Natural killer cell (primary cell): ENCODE measurements around the gene NAA60. TPM values are rescaled to one million over a fixed set of nuclear protein-coding genes. Genes with fewer than 3 reads are reported as not detected.

Experiments used
- ATAC-seq, 3 donors: fragments of 150-1000 bp in 2 of 3; fragments of 200-7000 bp in 1 of 3; cut with Tn5 transposase; 1 replicate in 1 of 3; 2 replicates in 2 of 3; pipeline ENCODE4 v1.10.0; 2021; ENCODE audit warnings: mild to moderate bottlenecking in 2 of 3, moderate library complexity in 2 of 3
- DNase-seq, 2 donors: peaks; one replicate each; pipeline versions ENCODE4 v3.0.0 to v3.0.0-alpha.2; 2013 to 2021; ENCODE audit warnings: mixed read lengths in 1 of 2
- H3K27ac ChIP-seq: one replicate; pipeline ENCODE4 v1.5.1; 2013; ENCODE audit warnings: mild to moderate bottlenecking, low read length
- H3K27me3 ChIP-seq: one replicate; pipeline ENCODE4 v1.6.1; 2013; ENCODE audit warnings: low read length; ENCODE audit not compliant: control insufficient read depth, insufficient read depth
- H3K36me3 ChIP-seq: one replicate; pipeline ENCODE4 v1.6.1; 2013; ENCODE audit warnings: low read length; ENCODE audit not compliant: control insufficient read depth, insufficient read depth
- H3K4me1 ChIP-seq: one replicate; pipeline ENCODE4 v1.6.1; 2013; ENCODE audit warnings: low read length; ENCODE audit not compliant: control insufficient read depth, insufficient read depth
- H3K4me3 ChIP-seq: one replicate; pipeline ENCODE4 v1.5.1; 2013; ENCODE audit warnings: low read length
- H3K9me3 ChIP-seq: one replicate; pipeline ENCODE4 v1.6.1; 2013; ENCODE audit warnings: low read length; ENCODE audit not compliant: control insufficient read depth, insufficient read depth
- H3K27ac Mint-ChIP-seq, 2 donors: one replicate each; pipeline ENCODE4 v1.8.0; 2022; ENCODE audit warnings: mild to moderate bottlenecking in 2 of 2, mixed read lengths in 2 of 2, moderate library complexity in 1 of 2
- H3K27me3 Mint-ChIP-seq, 2 donors: one replicate each; pipeline ENCODE4 v1.8.0; 2022; ENCODE audit warnings: low read depth in 2 of 2, mixed read lengths in 2 of 2
- H3K36me3 Mint-ChIP-seq: one replicate; pipeline ENCODE4 v1.8.0; 2022; ENCODE audit warnings: mixed read lengths
- H3K4me1 Mint-ChIP-seq, 2 donors: one replicate each; pipeline ENCODE4 v1.8.0; 2022; ENCODE audit warnings: mixed read lengths in 2 of 2
- H3K4me3 Mint-ChIP-seq: one replicate; pipeline ENCODE4 v1.8.0; 2022; ENCODE audit warnings: mild to moderate bottlenecking, moderate library complexity, mixed read lengths
- H3K9me3 Mint-ChIP-seq, 2 donors: one replicate each; pipeline ENCODE4 v1.8.0; 2022; ENCODE audit warnings: mixed read lengths in 2 of 2
- CTCF ChIP-seq: fragments of 200-600 bp; IDR thresholded peaks from one replicate; pipeline ENCODE4 v1.8.0; 2022; ENCODE audit warnings: antibody characterized with exemption
- WGBS: methylation state at CpG from one replicate; pipeline ENCODE4 v1.1.7; 2013; ENCODE audit warnings: missing lambda C conversion rate; ENCODE audit not compliant: insufficient coverage; 5-methylcytosine and 5-hydroxymethylcytosine counted together
- intact Hi-C: fragments of 100-400 bp; cut with micrococcal nuclease; formaldehyde crosslinking; loops from one replicate; pipeline ENCODE4 v1.14.2; 2022
- total RNA-seq, 4 donors: library from RNA; stranded (reverse); fragments of 120-200 nt in 1 of 4; gene quantifications; one replicate each; pipeline versions ENCODE4 v1.2.3 to v1.2.4, GENCODE V29; 2013 to 2022

The NAA60 gene
- total RNA-seq, 3 donors from 2014 or later (not counting 1 experiment from before 2014, with no cell fraction given), result 45.1 to 69.0 (median 58.9) TPM

DNA sequence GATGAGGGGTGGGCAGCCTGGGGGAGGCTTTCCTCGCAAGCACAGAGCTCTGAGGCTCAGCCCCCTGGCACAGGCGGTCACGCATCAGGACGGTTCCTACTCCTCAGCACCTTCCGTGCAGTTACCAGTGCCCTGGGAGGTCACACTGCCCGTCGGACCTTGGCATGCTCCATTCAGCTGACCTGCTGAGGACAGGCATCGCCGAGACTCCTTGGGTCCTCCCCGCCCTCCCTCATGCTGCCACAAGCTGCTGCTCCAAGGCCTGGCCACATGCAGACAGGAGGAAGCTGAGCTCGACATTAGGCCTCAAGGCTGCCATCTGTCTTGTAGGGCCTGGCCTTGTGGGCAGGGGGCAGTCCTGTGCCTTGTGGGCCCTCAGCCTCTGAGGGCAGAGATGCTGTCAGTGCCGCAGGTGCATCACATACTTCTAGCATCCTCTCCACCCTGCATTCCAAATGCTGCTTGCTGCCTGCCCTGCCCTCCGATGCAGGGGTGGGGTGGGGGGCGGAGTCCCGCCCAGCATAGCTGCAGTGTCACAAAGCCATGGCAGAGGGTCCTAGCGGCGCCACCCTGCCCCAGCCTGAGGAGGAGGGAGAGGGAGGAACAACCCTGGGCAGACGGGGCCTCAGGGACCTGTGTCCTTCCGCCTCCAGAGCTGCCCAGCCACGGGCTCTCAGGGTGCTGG lies 42.5 kb downstream of the NAA60 start:
- ATAC-seq, result no peak
- H3K36me3 Mint-ChIP-seq, result no peaks in the 10 kb centered on the region
- no peak for DNase-seq
- H3K4me1 Mint-ChIP-seq, result peaks cover 0 to 21% of the 10 kb centered on the region in 2 donors
- no peak for TF ChIP-seq CTCF
- intact Hi-C loops, result no loop called here
- H3K27me3 ChIP-seq, result no peaks in the 10 kb centered on the region
- H3K27me3 Mint-ChIP-seq, result no peaks in the 10 kb centered on the region
- 96% methylated on average over 20 of the region's 20 CpGs for WGBS
- no peak overlapping the region for H3K4me3 ChIP-seq
- H3K27ac ChIP-seq, result no peak overlapping the region
- H3K9me3 Mint-ChIP-seq, result no peaks in the 10 kb centered on the region
- H3K27ac Mint-ChIP-seq, result no peak overlapping the region
- H3K36me3 ChIP-seq, result peaks cover 53% of the 10 kb centered on the region
- H3K4me1 ChIP-seq, result no peaks in the 10 kb centered on the region
- H3K9me3 ChIP-seq, result no peaks in the 10 kb centered on the region
- H3K4me3 Mint-ChIP-seq, result no peak overlapping the region

DNA sequence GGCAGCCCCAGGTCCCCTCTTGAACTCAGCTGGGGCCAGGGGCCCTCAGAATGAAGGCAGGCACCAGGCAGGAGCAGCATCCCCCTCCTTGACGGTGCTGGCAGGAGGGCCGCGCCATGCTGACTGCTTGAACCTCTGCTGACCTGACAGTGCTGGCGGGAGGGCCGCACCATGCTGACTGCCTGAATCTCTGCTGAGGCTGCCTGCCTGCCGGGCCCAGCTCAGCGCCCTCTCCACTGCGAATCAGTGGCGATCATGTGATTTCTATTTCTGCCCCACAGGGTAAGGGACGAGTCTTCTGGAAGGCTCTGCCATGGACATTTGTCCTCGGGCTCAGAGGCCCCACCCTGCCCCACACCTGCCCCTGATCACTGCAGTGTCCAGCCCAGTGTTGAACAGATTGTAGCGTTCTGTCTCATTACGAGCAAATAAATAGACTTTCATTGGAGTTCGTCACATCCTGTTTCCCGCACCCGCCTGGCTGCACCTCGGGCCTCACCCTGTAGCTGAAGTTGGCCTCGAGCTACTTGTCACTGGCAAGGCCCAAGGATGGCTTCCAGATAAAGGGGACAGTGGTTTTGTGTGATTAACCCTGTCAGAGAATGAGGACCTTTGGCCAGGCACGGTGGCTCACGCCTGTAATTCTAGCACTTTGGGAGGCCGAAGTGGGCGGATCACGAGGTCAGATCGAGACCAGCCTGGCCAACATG lies 43.2 kb downstream of the NAA60 start:
- no peak overlapping the region for H3K27ac Mint-ChIP-seq

DNA sequence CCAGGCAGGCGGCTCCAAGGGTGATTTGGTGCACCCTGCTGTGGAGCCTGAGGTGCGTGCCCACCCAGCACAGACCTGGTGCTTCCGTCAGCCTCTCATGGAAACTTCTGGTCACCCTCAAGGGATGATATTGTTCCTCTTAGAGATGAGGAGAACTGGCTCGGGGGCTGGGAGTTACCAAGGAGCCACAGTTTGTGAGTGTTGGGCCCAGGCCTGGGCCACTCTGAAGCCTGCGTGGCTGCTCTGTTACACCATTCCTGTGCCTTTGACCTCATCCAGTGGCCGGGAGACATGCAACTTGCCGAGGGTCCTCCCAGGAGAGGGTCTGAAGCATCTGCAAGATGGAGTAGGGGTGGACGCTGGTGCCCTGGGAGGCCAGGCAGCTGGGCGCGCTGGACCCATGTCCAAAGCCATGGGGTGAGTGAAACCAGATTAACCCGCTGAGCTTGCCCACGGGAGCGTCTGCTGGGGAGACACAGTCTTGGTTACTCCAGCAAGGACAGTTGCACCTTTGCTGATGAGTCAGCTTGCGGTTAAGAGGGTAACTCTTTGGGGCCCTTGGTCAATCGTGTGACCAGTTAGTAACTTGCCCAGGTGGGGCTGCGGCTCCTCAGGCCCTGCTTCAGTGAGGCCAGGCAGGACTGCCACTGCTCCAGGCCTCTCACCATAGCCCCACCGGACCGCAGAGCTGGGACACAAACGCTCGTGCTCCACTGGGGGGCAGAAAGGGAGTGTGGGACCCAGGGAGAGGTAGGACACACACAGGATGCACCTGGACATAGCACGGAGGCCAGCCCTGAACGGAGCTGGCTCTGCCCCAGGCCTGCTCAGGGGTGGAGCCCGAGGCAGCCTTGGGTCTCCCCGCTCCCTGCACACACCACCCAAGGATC lies 44.3 kb downstream of the NAA60 start:
- intact Hi-C loops, result no loop called here
- H3K4me3 ChIP-seq, result no peak overlapping the region
- H3K27me3 Mint-ChIP-seq, result no peaks in the 10 kb centered on the region
- no peaks in the 10 kb centered on the region for H3K9me3 Mint-ChIP-seq
- no peak overlapping the region for H3K27ac Mint-ChIP-seq
- H3K27me3 ChIP-seq, result no peaks in the 10 kb centered on the region
- 89% methylated on average over 24 of the region's 24 CpGs for WGBS
- TF ChIP-seq CTCF, result no peak
- peaks cover 0 to 7% of the 10 kb centered on the region in 2 donors for H3K4me1 Mint-ChIP-seq
- no peaks in the 10 kb centered on the region for H3K9me3 ChIP-seq
- H3K36me3 ChIP-seq, result peaks cover 40% of the 10 kb centered on the region
- no peaks in the 10 kb centered on the region for H3K4me1 ChIP-seq
- no peak for DNase-seq
- no peaks in the 10 kb centered on the region for H3K36me3 Mint-ChIP-seq
- no peak overlapping the region for H3K4me3 Mint-ChIP-seq
- H3K27ac ChIP-seq, result no peak overlapping the region
- ATAC-seq, result peak in 1 of 3 donors; percentile 23

More for the DNA sequence above, 43.2 kb downstream of the NAA60 start:
- Mint-ChIP-seq H3K4me1 (peaks cover 0 to 16% of the 10 kb centered on the region in 2 donors), H3K9me3 (no peaks in the 10 kb centered on the region), H3K4me3 (no peak overlapping the region), H3K36me3 (no peaks in the 10 kb centered on the region), H3K27me3 (no peaks in the 10 kb centered on the region)
- TF ChIP-seq CTCF, result no peak
- Histone ChIP-seq H3K4me1 (no peaks in the 10 kb centered on the region), H3K27me3 (no peaks in the 10 kb centered on the region), H3K36me3 (peaks cover 49% of the 10 kb centered on the region), H3K9me3 (no peaks in the 10 kb centered on the region), H3K4me3 (no peak overlapping the region), H3K27ac (no peak overlapping the region)
- intact Hi-C loops, result no loop called here
- 96% methylated on average over 24 of the region's 24 CpGs for WGBS
- ATAC-seq (no peak), DNase-seq (no peak)
